Activated CD8-positive, alpha-beta memory T cell treated with anti-CD3 and anti-CD28 coated beads, Interleukin-2, amount 50 U/mL, for 24 hours (primary cell): ENCODE data around the gene ALKBH8.
"Not testable (repeated sequence)": the region's sequence is repeated elsewhere in the genome, so short reads cannot be mapped to it uniquely, and the experiment has no call there.

ENCODE experiments used
- DNase-seq: peaks from one replicate; pipeline ENCODE4 v3.0.0-alpha.2; 2020; ENCODE audit errors: extremely low read depth

ALKBH8 gene

DNA sequence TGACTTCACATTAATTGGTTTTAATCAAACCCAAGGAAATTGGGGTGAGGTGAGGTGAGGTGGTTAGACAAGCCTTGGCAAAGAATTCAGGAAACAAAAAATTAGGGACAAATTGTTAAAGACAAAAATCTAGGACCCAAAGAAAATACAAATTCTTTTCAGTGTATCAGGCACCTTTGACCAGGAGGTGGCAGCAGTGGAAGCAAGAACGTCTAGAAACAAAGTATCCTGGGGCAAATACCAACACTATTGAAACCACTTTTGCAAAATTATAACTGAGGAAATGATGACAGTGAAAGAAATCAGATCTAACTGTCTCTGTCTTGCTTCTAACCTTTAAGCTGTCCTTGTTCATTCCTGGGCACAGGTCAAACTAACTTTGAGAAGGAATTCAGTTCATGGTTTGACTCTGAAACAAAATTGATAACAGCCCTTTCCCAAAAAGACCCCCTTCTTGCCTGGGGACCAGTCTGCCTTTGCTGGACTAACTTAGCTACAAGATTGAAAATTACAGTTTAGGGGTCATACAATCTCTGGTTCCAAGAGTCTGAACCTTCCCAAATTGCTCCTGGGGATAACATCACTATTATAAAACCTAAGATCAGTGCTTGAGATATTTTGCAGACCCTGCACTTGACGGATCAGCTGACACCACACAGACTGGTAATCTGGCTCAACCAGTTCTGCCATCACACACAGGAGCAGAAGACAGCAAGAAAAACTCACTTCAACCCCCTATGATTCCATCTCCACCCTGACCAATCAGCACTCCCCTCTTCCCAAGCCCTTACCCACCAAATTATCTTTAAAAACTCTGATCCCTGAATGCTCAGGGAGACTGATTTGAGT, 11.2 kb upstream of the ALKBH8 start:
- DNase-seq, result not testable (repeated sequence)

DNA sequence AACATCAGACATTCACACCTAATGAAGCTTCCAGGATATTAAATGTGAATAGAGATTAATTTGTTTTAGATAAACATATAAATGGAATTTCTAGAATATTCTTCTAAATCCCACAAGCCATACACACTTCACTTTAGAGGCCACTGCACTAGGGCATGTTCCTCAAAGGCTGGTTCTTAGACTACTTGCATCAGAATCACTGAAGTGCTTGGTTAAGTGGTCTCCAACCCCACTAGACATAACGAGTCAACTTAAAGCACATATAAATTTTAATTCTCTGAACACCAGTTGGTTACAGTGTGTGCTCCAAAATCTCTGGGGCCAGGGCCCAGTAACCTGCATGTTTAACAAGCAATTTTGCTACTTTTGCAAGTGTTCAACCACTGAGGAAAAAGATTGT, 7.9 kb upstream of the ALKBH8 start:
- no peak for DNase-seq

DNA sequence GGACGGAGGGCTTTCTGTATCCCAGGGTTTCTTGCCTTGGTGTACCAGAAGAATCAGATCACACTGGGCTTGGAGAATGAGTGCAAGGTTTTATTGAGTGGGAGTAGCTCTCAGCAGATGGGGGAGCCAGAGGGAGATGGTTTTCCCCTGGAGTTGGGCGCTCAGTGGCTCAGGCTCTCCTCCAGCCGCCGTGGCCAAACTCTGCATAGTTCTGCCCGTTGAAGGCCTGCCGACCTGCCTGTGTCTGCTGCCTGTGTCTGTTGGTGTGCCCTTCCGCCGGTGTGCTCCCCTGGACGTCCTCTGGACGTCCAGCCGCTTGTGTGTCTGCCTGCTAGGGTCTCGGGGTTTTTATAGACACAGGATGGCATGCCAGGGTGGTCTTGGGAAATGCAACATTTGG, 4.5 kb upstream of the ALKBH8 start:
- no peak for DNase-seq

DNA sequence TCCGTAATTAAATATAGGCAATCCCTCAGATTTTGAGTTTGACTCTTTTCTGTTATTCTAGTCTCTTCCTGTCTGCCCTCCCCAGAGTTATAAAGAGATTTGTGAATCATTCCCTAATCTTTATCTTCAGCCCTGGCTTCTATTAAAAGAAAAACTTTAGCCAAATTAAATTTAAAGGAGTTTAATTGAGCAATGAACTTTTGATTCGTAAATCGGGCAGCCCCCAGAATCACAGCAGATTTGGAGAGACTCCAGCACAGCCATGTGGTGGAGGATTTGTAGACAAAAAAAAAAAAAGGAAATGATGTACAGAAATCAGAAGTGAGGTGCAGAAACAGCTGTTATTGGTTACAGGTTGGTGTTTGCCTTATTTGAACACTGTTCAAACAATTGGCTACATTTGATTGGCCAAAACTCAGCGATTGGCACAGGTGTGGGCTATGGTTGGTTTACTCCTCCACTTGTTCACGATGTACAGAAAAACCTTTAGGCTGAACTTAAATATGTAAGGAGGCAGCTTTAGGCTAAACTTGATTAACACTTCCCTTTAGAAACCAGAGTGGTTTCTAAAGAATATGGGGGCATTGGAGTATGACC, 2.3 kb upstream of the ALKBH8 start:
- no peak for DNase-seq

DNA sequence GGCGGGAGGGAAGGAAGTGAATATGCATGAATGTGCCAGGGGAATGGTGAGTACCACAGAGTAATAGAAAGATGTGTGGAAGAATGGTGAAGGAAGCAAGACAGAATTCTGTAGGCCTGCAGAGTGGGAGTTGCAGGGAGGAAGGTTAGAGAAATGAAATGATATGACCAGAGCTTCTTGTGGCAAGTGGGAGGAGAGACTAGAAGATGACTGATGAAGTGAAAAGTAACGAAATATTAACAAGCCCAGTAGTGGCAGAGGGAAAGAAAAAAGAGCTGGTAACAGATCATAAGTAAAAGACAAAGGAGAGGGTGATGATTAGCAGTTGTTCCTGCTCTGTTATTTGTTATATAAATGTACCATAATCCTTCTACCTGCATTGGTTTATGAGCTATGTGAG, 1.0 kb upstream of the ALKBH8 start:
- DNase-seq, result no peak

DNA sequence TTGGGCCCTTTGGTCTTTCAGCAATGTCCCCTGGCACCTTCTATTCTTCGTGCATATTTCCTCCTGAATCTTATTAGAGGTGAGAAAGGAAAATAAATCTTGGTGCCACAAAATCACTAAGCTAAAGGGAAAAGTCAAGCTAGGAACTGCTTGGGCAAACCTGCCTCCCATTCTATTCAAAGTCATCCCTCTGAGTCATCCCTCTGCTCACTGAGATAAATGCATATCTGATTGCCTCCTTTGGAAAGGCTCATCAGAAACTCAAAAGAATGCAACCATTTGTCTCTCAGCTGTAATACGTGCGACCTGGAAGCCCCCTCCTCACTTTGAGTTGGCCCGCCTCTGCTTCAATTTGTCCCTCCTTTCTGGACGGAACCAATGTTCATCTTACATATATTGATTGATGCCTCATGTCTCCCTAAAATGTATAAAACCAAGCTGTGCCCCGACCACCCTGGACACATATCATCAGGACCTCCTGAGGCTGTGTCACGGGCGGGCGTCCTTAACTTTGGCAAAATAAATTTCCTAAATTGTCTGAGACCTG, 493 bp upstream of the ALKBH8 start:
- not testable (repeated sequence) for DNase-seq

DNA sequence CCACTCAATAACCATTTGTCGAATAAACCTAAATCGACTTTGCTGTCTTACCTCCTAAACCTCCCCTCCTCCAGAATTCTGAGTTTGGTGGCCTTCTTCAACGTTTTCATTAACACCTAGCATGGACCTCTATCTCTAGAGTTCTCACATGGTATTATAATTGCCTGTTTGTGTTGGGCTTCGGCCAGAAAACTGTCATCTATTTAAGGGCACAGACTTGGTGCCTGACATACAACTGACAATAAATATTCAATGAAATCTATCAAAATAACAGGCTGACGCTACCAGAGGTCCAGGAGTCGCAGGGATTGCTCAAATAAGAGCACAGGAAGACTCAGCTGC, 687 bp downstream of the ALKBH8 start:
- DNase-seq, result no peak

DNA sequence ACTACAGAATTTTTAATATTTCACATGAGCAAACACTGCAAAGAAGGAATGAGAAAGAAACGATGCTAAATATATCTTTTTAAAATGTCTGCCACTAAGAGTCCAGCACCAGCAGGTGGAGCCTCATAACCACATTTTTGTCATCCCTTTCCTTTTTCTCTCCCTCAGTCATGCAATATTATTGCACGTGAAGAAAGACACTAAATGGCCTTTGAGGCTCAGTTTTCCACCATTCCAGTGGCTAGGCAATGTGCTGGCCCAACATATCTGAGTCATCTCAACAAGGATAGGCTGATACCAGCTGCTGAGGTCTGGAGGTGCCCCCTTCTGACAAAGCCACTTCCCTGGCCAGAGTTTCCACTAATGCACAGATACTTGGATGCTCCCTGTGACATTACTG, 1.8 kb downstream of the ALKBH8 start:
- no peak for DNase-seq

DNA sequence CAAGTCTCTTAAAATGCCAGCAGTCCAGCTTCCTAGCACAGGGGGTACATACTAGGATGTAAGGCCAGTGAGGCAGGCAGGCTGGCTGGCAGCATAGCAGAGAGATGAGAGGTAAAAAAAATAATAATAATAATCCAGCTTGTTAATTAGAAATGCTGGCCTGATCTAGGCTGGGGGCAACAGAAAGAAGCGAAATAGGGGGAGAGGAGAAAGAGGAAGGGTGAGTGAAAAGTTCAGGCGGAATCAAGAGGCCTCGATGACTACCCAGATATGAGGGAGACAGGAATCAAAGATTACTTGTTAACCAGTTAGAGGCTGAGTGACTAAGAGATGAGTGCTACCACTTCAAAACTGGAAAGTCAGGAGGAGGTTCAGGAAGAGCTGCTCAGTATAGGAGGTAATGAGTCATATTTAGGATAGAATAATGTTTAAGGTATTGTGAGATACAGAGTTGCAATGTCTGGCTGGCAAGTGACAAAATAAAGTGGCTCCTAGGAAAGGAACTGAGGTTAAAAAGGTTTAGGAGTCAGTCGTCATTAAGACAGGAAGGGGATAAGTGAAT, 2.8 kb downstream of the ALKBH8 start:
- DNase-seq, result no peak

DNA sequence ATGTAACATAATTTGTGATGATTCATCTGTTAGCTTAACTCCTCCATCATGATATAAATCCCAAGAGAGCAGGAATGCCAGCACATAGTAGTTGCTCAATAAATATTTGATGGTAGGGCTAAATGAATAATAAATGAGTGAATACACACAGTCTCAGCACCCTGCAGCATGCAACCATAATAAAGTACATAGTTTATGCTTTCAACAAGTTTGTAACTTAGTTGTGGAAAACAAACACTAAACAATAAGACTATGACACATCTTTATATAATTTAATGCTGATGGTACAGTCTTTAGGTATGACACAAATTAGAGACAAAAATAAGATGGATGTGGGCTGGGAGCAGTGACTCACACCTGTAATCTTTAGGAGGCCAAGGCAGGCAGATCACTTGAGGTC, 3.8 kb downstream of the ALKBH8 start:
- DNase-seq, result no peak

DNA sequence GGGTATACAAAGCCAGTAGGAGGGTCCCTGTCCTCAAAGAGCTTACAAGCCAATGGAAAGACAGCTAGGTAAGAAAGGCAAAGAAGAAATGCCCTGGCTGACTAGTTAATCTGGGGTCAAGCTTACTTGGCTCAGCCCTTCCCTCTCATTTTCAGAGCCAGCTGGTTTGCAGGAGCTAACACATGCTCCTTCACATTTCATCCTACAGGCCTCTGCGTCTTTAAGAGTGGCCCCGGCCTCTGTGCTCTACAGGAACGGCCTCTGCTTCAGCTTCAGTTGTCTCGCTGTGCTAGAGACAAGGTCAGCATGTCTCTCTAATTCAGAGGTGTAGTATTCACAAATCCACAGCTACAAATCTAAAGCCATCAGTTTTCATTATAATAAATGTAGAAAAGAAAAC, 15.2 kb downstream of the ALKBH8 start:
- DNase-seq, result no peak

DNA sequence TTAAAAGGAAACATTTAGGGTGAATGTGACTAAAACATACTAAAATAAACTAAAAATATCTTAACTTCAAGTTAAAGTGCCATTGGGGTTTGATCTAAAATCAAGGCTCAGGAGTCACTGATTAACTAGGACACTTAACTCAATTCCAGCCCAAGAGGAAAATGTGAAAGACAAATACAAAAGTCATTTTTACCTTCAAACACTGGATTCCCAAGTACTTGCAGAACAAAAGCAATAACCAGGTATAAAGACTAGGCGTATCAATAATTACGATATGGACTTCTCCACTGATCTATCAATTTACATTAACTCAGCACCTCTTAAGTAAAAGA, 15.6 kb downstream of the ALKBH8 start:
- DNase-seq, result no peak

DNA sequence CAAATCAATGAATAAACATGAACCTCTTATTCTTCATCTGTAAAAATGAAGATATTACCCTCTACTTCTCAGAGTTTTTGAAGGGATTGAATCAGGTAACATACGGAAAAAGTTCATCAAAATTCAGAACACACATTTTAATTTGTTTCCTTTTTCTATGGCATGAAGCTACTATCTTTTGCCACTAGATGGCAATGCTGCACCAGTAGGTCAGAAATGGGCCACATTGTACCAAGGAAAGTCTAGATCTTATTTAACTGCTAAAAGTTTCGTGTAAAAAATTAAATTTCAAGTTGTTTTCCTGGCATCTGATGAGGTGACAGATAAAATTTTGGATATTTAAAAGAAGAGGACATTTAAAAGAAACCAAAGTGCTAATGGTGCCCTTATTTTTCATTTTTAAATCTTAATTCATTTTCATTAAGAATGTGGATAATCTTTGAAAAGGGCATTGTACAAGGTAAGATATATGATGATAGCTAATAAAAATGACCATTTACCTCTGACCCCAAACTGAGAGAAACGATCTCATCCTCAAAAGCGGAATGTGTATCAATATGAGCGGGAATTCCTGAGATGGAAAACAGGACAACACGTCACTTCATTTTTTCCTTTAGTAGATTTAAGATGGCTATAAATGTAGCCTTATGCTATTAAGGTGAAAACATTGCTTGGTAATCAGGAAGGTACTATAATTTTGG, 16.1 kb downstream of the ALKBH8 start:
- no peak for DNase-seq

DNA sequence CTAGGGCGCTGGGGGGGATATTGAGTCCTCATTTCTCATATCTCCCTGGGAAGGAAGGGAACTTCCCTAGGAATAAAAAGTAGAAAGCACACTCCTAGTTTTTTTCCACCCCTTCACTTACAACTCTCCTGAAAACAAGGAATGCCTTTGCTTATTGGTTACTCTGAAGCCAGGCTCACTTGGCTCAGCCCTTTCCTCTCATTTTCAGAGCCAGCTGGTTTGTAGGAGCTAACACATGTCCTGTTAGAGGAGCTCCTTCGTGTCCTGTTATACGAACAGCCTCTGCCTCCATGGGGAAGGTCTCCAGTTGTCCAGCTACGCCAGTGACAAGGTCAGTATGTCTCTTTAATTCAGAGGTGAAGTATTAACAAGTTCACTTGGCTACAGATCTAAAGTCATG, 17.6 kb downstream of the ALKBH8 start:
- no peak for DNase-seq

DNA sequence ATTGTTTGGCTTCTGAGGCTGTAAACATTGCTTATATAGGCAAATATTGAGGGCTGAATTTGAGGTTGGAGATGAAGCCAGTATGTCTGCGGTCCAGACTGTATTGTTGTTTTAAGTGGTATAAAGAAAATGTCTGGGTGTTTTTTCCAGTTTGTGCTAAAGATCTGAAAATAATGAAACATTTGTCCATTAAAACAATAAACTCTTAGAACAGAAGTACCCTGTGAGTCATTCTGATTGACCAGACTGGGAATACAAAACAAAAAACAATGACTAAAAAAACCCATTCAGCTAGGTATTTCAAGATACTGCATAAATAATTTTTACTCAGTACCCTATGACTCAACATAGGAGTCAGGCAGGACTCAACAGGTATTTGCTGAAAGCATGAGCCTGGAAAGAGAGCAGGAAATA, 20.4 kb downstream of the ALKBH8 start:
- DNase-seq, result no peak

DNA sequence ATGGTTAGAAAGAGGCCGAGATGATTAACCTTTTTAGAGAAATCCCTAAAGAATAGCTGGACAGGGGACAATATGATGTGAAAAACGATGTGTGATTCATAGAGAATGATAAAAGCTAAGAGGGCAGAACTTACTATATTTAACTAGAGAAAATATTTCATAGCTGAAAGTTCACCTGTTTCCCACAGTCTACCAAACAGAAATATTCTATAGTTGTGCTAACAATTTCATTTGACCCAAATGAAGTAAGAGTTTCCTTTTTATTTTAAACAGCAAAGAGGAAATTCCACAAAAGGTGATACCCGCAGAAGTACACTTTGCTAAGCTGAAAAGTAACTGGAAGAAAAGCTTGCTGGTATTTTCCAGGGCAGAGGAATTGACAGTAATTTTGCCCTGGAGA, 26.7 kb downstream of the ALKBH8 start:
- no peak for DNase-seq

DNA sequence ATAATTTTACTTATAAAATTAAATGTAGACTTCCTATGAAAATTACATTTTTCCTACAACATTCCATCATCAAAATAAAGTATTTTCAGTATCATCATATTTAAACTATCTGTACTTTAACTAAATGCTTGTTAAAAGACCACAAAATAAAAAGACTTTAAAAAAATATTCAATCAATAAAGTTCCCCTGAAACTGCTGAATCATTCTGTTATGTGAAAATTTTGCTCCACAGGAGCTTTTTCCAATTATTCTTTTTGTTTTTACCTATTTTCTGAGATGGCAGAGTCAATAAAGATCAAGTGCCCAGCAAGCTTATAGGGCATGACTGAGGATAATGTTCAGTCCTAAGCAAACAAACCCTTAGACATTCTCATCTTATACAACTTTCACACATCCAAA, 27.3 kb downstream of the ALKBH8 start:
- no peak for DNase-seq

DNA sequence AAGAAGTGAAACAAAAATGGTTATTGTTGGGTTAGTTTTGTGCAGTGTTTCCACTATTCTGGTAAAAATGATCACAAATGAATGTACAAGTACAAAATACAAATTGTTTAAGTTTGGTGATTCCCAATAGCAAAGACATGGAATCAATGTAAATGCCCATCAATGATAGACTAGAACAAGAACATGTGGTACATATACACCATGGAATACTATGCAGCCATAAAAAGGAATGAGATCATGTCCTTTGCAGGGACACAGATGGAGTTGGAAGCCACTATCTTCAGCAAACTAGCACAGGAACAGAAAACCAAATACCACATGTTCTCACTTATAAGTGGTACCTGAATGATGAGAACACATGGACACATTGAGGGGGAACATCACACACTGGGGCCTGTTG, 28.4 kb downstream of the ALKBH8 start:
- DNase-seq, result not testable (repeated sequence)

DNA sequence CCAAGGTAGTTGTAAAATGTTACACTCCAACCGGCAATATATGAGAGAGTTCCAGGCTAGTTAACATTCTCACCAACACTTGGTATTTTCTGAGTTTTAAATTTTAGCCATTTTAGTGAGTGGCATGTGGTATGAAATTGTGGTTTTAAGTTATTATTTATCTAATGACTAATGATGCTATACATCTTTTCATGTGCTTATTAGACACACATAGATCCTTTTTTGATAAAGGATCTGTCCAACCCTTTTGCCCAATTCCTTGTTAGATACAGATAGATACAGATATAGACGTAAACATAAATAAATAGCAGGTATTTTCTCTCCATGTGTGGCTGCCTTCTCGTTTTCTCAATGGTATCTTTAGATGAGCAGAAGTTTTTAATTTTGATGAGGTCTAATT, 39.3 kb downstream of the ALKBH8 start:
- no peak for DNase-seq

DNA sequence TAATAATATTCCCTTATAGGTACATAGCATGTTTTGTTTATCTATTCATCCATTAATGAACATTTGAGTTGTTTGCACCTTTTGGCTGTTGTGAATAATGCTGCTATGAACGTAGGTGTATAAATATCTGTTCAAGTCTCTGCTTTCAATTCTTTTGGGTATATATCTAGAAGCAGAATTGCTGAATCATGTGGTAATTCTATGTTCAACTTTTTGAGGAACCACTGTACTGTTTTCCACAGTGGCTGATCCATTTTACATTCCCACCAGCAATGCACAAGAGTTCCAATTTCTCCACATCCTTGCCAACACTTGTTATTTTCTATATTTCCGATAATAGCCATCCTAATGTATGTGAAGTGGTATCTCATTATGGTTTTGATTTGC, 56.7 kb downstream of the ALKBH8 start:
- DNase-seq, result no peak

DNA sequence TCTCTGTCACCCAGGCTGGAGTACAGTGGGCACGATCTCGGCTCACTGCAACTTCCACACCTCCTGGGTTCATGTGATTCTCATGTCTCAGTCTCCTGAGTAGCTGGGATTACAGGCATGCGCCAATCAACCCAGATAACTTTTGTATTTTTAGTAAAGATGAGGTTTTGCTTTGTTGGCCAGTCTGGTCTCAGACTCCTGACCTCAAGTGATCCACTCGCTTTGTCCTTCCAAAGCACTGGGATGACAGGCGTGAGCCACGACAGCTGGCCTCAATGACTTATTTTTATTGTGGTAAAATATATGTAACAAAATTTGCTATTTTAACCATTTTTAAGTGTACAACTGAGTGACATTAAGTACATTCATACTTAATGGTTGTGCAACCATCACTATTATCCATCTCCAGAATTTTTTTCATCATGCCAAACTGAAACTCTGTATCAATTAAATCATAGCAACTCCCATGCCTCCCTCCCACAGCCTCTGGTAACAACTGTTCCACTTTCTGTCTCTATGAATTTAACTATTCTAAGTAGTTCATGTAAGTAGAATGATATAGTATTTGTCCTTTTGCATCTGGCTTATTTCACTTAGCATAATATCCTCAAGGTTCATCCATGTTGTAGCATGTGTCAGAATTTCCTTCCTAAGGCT, 57.2 kb downstream of the ALKBH8 start:
- DNase-seq, result no peak

DNA sequence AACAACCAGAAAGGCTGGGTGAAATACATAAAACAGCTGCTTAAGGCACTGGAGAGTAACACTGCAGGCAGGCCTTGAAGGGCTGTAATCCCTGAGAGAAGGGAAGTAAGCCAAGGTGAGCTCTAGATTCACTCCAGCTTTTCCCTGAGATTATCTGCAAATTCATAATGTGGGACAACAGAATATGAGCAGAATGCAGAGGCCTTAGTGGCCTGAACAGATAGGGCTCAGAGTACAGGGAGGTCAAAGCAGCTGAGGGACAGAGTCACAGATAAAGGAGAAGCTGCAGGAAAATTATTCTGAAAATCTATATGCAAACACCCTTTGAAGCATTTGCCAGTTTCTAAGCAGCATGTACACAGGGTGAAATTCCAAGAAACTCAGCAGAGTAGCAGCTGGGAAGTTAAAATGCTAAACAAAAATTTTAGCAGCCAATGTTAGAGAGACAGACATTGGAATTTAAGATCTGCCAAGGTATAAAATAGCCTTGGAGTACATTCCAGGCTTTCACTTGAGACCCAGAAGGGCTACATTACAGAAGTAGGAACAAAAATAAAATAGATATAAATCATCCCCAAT, 59.8 kb downstream of the ALKBH8 start:
- no peak for DNase-seq
